Erythroblast (primary cell): ENCODE results near the gene HDHD2.

Experiments
- GATA1 ChIP-seq: IDR thresholded peaks from 2 replicates; pipeline ENCODE4 v1.6.1; 2011; ENCODE audit warnings: low read depth, mild to moderate bottlenecking, control low read depth, low read length, moderate library complexity
- POLR2A ChIP-seq: IDR thresholded peaks from 2 replicates; pipeline ENCODE4 v1.6.1; 2011; ENCODE audit warnings: mild to moderate bottlenecking, low read length

- TF ChIP-seq GATA1 (no peak), POLR2A (no peak)
Measured at GRCh38 chr18:47109720-47110119, 40.6 kb downstream of the HDHD2 start.
